Tibial artery (tissue), 4 donors: ENCODE measurements around the gene TP53I3.
"Not testable (repeated sequence)": the region's sequence is repeated elsewhere in the genome, so short reads cannot be mapped to it uniquely, and the experiment has no call there.

ENCODE experiments used
- DNase-seq, 2 donors: peaks; one replicate each; pipeline ENCODE4 v3.0.0-alpha.2; 2019
- H3K27ac ChIP-seq, 2 donors: fragments of 200-600 bp; sonication (generic) in 1 of 2; 1 replicate in 1 of 2; 2 replicates in 1 of 2; pipeline ENCODE4 v1.5.1; 2018 to 2019; ENCODE audit warnings: mild to moderate bottlenecking in 1 of 2
- H3K27me3 ChIP-seq, 2 donors: fragments of 200-600 bp; sonication (generic) in 1 of 2; one replicate each; pipeline versions ENCODE4 v1.5.1 to v1.6.0; 2016 to 2019
- H3K36me3 ChIP-seq, 3 donors: fragments of 200-600 bp; sonication (generic) in 2 of 3; one replicate each; pipeline ENCODE4 v1.5.1; 2016 to 2019; ENCODE audit warnings: mild to moderate bottlenecking in 2 of 3
- H3K4me1 ChIP-seq, 4 donors: fragments of 200-600 bp; sonication (generic) in 2 of 4; 1 replicate in 3 of 4; 2 replicates in 1 of 4; pipeline ENCODE4 v1.5.1; 2016 to 2019
- H3K4me3 ChIP-seq, 2 donors: fragments of 200-600 bp; sonication (generic) in 1 of 2; 1 replicate in 1 of 2; 2 replicates in 1 of 2; pipeline ENCODE4 v1.5.1; 2018 to 2019; ENCODE audit warnings: mild to moderate bottlenecking in 2 of 2
- H3K9me3 ChIP-seq, 3 donors: fragments of 200-600 bp; sonication (generic) in 1 of 3; one replicate each; pipeline ENCODE4 v1.5.1; 2016 to 2019
- intact Hi-C: fragments of 100-400 bp; cut with DNase I; formaldehyde crosslinking; loops from one replicate; pipeline ENCODE4 v1.15.0; 2023; ENCODE audit warnings: low total_unique reads
- TF ChIP-seq, protein P1 (sequence below), 2 experiments: fragments of 200-600 bp in 1 of 2; fragments of 450-650 bp in 1 of 2; IDR thresholded peaks; one replicate each; pipeline ENCODE4 v1.5.1; 2017 to 2019; ENCODE audit warnings: antibody characterized with exemption in 2 of 2, mild to moderate bottlenecking in 1 of 2, moderate library complexity in 1 of 2

TP53I3 gene

DNA sequence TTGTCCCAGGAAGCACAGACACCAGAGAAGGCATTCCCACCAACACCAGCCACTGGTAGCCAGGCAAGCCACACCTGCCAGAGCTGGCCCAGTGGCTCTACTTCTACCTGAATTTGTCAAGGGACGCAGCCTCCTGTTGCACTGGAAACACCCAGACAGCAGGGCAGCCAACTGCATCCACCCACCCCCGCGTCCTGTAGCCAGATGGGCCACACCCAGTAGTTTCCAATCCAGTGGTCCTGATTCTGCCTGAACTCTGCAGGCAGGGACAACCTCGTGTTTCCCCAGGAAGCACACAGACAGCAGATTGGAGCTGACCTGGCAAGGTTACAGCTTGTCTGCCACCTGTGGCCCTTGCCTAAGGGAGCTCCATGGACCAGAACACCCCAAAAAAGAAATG, 20.3 kb upstream of the TP53I3 start:
- no peaks in the 10 kb centered on the region for H3K27me3 ChIP-seq
- H3K4me3 ChIP-seq: no peak overlapping the region
- no peak overlapping the region for H3K27ac ChIP-seq
- H3K36me3 ChIP-seq: peaks cover 0 to 18% (median 13%) of the 10 kb centered on the region in 3 donors
- no peak for DNase-seq
- intact Hi-C loops: no loop called here
- H3K9me3 ChIP-seq: peaks cover 0 to 4% (median 0%) of the 10 kb centered on the region in 3 donors
- no peaks in the 10 kb centered on the region for H3K4me1 ChIP-seq
- TF ChIP-seq, protein P1, sequence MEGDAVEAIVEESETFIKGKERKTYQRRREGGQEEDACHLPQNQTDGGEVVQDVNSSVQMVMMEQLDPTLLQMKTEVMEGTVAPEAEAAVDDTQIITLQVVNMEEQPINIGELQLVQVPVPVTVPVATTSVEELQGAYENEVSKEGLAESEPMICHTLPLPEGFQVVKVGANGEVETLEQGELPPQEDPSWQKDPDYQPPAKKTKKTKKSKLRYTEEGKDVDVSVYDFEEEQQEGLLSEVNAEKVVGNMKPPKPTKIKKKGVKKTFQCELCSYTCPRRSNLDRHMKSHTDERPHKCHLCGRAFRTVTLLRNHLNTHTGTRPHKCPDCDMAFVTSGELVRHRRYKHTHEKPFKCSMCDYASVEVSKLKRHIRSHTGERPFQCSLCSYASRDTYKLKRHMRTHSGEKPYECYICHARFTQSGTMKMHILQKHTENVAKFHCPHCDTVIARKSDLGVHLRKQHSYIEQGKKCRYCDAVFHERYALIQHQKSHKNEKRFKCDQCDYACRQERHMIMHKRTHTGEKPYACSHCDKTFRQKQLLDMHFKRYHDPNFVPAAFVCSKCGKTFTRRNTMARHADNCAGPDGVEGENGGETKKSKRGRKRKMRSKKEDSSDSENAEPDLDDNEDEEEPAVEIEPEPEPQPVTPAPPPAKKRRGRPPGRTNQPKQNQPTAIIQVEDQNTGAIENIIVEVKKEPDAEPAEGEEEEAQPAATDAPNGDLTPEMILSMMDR (IDR thresholded peaks at IDR 0.05): no peak

DNA sequence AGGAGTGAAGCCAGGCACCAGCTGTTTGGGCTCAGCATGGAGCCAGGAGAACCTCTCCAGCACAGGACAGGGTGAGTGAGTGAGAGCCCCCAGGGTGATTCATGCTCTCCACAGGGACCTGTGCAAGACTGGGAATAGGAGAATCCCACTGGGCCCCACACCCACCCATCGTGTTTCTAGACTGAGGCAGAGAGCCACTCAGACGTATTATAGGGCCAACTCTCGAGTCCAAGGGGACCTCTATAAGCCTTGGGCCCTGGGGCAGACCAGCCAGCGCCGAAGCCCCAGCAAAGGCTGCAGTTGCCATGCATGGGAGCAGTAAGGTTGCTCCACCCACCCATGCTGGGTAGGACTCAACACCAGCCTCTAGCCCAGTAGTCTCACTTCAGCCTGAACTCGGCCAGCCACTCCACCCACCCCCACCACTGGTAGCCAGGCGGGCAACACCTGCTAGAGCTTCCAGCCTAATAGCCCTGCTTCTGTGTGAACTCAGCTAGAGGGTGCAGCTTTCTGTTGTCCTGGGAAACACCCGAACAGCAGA, 19.5 kb upstream of the TP53I3 start:
- Histone ChIP-seq H3K4me3 (no peak overlapping the region), H3K4me1 (no peaks in the 10 kb centered on the region), H3K27ac (no peak overlapping the region), H3K27me3 (no peaks in the 10 kb centered on the region), H3K36me3 (peaks cover 0 to 18% (median 13%) of the 10 kb centered on the region in 3 donors), H3K9me3 (peaks cover 0 to 4% (median 0%) of the 10 kb centered on the region in 3 donors)
- TF ChIP-seq, protein P1 (IDR thresholded peaks at IDR 0.05): no peak
- intact Hi-C loops: no loop called here
- DNase-seq: no peak

DNA sequence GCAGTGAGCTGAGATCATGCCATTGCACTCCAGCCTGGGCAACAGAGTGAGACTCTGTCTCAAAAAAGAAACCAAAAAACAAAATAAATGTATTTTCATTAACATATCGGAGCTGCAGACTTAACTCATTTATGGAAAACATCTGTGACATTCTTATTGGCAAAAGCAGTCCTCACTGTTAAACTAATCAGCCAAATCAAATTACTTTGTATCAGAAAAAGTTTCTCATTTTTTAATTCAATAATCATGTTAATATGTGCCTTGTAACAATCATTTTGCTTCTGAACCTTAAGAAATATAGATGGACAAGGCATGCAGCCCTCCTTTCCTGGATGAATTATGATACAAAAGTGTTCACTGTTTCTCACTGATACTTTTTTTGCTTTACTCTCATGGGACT, 18.0 kb upstream of the TP53I3 start:
- no peak overlapping the region for H3K4me3 ChIP-seq
- peaks cover 0 to 4% (median 0%) of the 10 kb centered on the region in 3 donors for H3K9me3 ChIP-seq
- no peaks in the 10 kb centered on the region for H3K27me3 ChIP-seq
- no peaks in the 10 kb centered on the region for H3K4me1 ChIP-seq
- peaks cover 0 to 18% (median 13%) of the 10 kb centered on the region in 3 donors for H3K36me3 ChIP-seq
- TF ChIP-seq, protein P1 (IDR thresholded peaks at IDR 0.05): no peak
- intact Hi-C loops: no loop called here
- DNase-seq: no peak
- H3K27ac ChIP-seq: no peak overlapping the region

DNA sequence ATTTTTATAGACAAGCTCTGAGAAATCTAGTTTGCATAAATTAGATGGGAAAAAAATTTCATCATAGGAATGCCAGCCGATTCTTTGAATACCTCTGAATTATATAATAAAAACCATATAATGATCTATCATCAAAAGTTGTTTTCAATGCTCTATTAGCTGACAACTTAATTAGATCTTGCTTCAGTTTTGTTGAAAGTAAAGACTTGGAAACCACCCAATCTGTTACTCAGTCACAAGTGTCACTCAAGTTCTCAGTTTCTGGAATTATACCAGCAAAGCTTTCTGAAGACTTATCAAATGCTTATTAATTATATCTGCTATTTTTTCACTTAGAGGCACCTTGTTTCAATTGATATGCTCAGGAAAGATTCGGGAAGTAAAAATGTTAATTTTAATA, 17.4 kb upstream of the TP53I3 start:
- intact Hi-C loops: no loop called here
- no peak overlapping the region for H3K4me3 ChIP-seq
- peaks cover 0 to 18% (median 13%) of the 10 kb centered on the region in 3 donors for H3K36me3 ChIP-seq
- peaks cover 0 to 4% (median 0%) of the 10 kb centered on the region in 3 donors for H3K9me3 ChIP-seq
- no peaks in the 10 kb centered on the region for H3K4me1 ChIP-seq
- DNase-seq: no peak
- no peaks in the 10 kb centered on the region for H3K27me3 ChIP-seq
- no peak overlapping the region for H3K27ac ChIP-seq
- TF ChIP-seq, protein P1 (IDR thresholded peaks at IDR 0.05): no peak

DNA sequence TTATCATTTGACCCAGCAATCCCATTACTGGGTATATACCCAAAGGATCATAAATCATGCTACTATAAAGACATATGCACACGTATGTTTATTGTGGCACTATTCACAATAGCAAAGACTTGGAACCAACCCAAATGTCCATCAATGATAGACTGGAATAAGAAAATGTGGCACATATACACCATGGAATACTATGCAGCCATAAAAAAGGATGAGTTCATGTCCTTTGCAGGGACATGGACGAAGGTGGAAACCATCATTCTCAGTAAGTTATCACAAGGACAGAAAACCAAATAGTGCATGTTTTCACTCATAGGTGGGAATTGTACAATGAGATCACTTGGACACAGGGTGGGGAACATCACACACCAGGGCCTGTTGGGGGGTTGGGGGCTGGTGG, 16.1 kb upstream of the TP53I3 start:
- H3K9me3 ChIP-seq, DNase-seq, H3K4me1 ChIP-seq, H3K4me3 ChIP-seq, intact Hi-C loops, H3K27me3 ChIP-seq, H3K27ac ChIP-seq: not testable (repeated sequence)
- peaks cover 12 to 23% (median 18%) of the 10 kb centered on the region in 3 donors for H3K36me3 ChIP-seq

DNA sequence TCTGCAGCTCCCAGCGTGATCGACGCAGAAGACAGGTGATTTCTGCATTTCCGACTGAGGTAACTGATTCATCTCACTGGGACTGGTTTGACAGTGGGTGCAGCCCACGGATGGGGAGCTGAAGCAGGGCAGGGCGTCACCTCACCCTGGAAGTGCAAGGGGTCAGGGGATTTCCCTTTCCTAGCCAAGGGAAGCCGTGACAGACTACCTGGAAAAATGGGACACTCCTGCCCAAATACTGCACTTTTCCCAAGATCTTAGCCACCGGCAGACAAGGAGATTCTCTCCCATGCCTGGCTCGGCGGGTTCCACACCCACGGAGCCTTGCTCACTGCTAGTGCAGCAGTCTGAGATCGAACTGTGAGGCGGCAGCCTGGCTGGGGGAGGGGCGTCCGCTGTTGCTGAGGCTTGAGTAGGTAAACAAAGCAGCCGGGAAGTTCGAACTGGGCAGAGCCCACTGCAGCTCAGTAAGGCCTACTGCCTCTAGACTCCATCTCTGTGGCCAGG, 10.6 kb upstream of the TP53I3 start:
- peaks cover 24 to 30% (median 27%) of the 10 kb centered on the region in 3 donors for H3K36me3 ChIP-seq

DNA sequence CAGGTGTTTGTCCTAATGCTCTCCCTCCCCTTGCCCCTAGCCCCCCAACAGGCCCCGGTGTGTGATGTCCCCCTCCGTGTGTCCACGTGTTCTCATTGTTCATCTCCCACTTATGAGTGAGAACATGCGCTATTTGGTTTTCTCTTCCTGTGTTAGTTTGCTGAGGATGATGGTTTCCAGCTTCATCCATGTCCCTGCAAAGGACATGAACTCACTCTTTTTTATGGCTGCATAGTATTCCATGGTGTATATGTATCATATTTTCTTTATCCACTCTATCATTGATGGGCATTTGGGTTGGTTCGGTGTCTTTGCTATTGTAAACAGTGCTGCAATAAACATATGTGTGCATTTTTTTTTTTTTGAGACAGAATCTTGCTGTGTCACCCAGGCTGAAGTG, 8.6 kb upstream of the TP53I3 start:
- intact Hi-C loops, H3K9me3 ChIP-seq, H3K27ac ChIP-seq, H3K4me3 ChIP-seq, H3K27me3 ChIP-seq, DNase-seq, H3K4me1 ChIP-seq: not testable (repeated sequence)
- H3K36me3 ChIP-seq: peaks cover 28 to 35% (median 34%) of the 10 kb centered on the region in 3 donors

More for the DNA sequence above, 10.6 kb upstream of the TP53I3 start:
- H3K27ac ChIP-seq, H3K4me1 ChIP-seq, intact Hi-C loops, H3K9me3 ChIP-seq, H3K27me3 ChIP-seq, H3K4me3 ChIP-seq, DNase-seq: not testable (repeated sequence)
